Liver (tissue), 9 donors: Measurements from ENCODE around the gene SERPINA5. TPM values are rescaled to one million over a fixed set of nuclear protein-coding genes. Genes with fewer than 3 reads are reported as not detected.
"Not testable (repeated sequence)": the region's sequence is repeated elsewhere in the genome, so short reads cannot be mapped to it uniquely, and the experiment has no call there.

ENCODE experiments used
- DNase-seq: peaks from one replicate; pipeline ENCODE4 v3.0.0-alpha.2; 2017; ENCODE audit warnings: low spot score
- H3K27ac ChIP-seq, 2 donors: one replicate each; pipeline ENCODE4 v1.7.0; 2013; ENCODE audit warnings: inconsistent platforms in 2 of 2, low read length in 2 of 2, control low read depth in 1 of 2, low read depth in 1 of 2, mild to moderate bottlenecking in 1 of 2
- H3K27me3 ChIP-seq, 4 donors: one replicate each; pipeline versions ENCODE4 v1.6.1 to v1.7.0; 2013; ENCODE audit warnings: low read length in 3 of 4, inconsistent platforms in 1 of 4, mild to moderate bottlenecking in 1 of 4, moderate library complexity in 1 of 4; ENCODE audit not compliant: control insufficient read depth in 4 of 4, insufficient read depth in 4 of 4
- H3K36me3 ChIP-seq, 4 donors: one replicate each; pipeline versions ENCODE4 v1.6.1 to v1.7.0; 2013; ENCODE audit warnings: low read length in 3 of 4, mild to moderate bottlenecking in 3 of 4, low read depth in 1 of 4, moderate library complexity in 1 of 4; ENCODE audit not compliant: control insufficient read depth in 4 of 4, insufficient read depth in 3 of 4
- H3K4me1 ChIP-seq, 4 donors: one replicate each; pipeline versions ENCODE4 v1.6.1 to v1.7.0; 2013; ENCODE audit warnings: low read length in 3 of 4, mild to moderate bottlenecking in 3 of 4, moderate library complexity in 1 of 4; ENCODE audit not compliant: control insufficient read depth in 4 of 4, insufficient read depth in 4 of 4
- H3K4me3 ChIP-seq, 3 donors: one replicate each; pipeline versions ENCODE4 v1.6.1 to v1.7.0; 2013; ENCODE audit warnings: low read length in 3 of 3, control low read depth in 1 of 3, low read depth in 1 of 3, mild to moderate bottlenecking in 1 of 3
- H3K9ac ChIP-seq, 2 donors: one replicate each; pipeline ENCODE4 v1.7.0; 2013; ENCODE audit warnings: low read length in 2 of 2, mild to moderate bottlenecking in 2 of 2, moderate library complexity in 2 of 2, control low read depth in 1 of 2, low read depth in 1 of 2
- H3K9me3 ChIP-seq, 4 donors: one replicate each; pipeline versions ENCODE4 v1.6.1 to v1.7.0; 2013; ENCODE audit warnings: low read length in 3 of 4; ENCODE audit not compliant: control insufficient read depth in 4 of 4
- CTCF ChIP-seq: fragments of 150-350 bp; IDR thresholded peaks from 2 replicates; pipeline ENCODE4 v1.5.1; 2017; ENCODE audit warnings: improper control_type of control experiment, low read depth, low read length; ENCODE audit not compliant: missing input control
- EGR1 ChIP-seq, 2 donors: IDR thresholded peaks; 2 replicates each; pipeline ENCODE4 v1.6.1; 2016 to 2018; ENCODE audit warnings: antibody characterized with exemption in 2 of 2, low read depth in 2 of 2
- GABPA ChIP-seq, 2 donors: IDR thresholded peaks in 1 of 2; conservative IDR thresholded peaks in 1 of 2; 2 replicates each; pipeline ENCODE4 v1.6.1; 2016; ENCODE audit warnings: antibody characterized with exemption in 2 of 2, mild to moderate bottlenecking in 1 of 2, moderate library complexity in 1 of 2
- HNF4A ChIP-seq, 2 donors: conservative IDR thresholded peaks; 2 replicates each; pipeline ENCODE4 v1.6.1; 2016; ENCODE audit warnings: antibody characterized with exemption in 2 of 2, mild to moderate bottlenecking in 2 of 2
- JUND ChIP-seq, 2 donors: IDR thresholded peaks; 2 replicates each; pipeline ENCODE4 v1.6.1; 2016; ENCODE audit warnings: antibody characterized with exemption in 2 of 2
- NR2F2 ChIP-seq: IDR thresholded peaks from 2 replicates; pipeline ENCODE4 v1.6.1; 2016; ENCODE audit warnings: antibody characterized with exemption
- RAD21 ChIP-seq, 2 donors: IDR thresholded peaks; 2 replicates each; pipeline ENCODE4 v1.6.1; 2016; ENCODE audit warnings: antibody characterized with exemption in 2 of 2, mild to moderate bottlenecking in 2 of 2
- RXRA ChIP-seq, 2 donors: IDR thresholded peaks; 2 replicates each; pipeline ENCODE4 v1.6.1; 2017 to 2018; ENCODE audit warnings: antibody characterized with exemption in 2 of 2, mild to moderate bottlenecking in 1 of 2
- ZBTB33 ChIP-seq: IDR thresholded peaks from 2 replicates; pipeline ENCODE4 v1.6.1; 2016; ENCODE audit warnings: antibody characterized with exemption
- WGBS: extraction: QIAGEN DNeasy Blood & Tissue Kit; methylation state at CpG from one replicate; pipeline ENCODE4 v1.1.7; 2013; 5-methylcytosine and 5-hydroxymethylcytosine counted together
- polyA plus RNA-seq, 2 donors: library from polyadenylated mRNA; stranded (reverse) in 1 of 2; unstranded in 1 of 2; fragments of 200-250 nt in 1 of 2; fragments of >200 nt in 1 of 2; fragmentation: Nextera tagmentation in 1 of 2; extraction: Ambion mirVana in 1 of 2; gene quantifications; one replicate each; pipeline versions ENCODE4 v1.2.1 to v1.2.3, GENCODE V29; 2013 to 2015
- total RNA-seq, 2 donors: library from RNA; depleted of rRNA; stranded (reverse); fragments of >200 nt; gene quantifications; one replicate each; pipeline ENCODE4 v1.2.3, GENCODE V29; 2014
- TF ChIP-seq, protein P1 (sequence below): IDR thresholded peaks from 2 replicates; pipeline ENCODE4 v1.6.1; 2016; ENCODE audit warnings: antibody characterized with exemption, mild to moderate bottlenecking
- donor health status: healthy.
- donor health status: healthy.
- donor health status: healthy.
- donor health status: healthy.
- donor health status: healthy.

The SERPINA5 gene
- total and polyA plus RNA-seq, 4 donors = 37.0 to 250 (median 84.0) TPM

GRCh38 chr14:94575730-94576585 lies 5.3 kb upstream of the SERPINA5 start:
- Histone ChIP-seq H3K9ac (no peak overlapping the region), H3K36me3 (no peaks in the 10 kb centered on the region), H3K4me1 (peaks cover 28 to 59% (median 51%) of the 10 kb centered on the region in 4 donors), H3K27me3 (no peaks in the 10 kb centered on the region), H3K27ac (no peak overlapping the region), H3K4me3 (no peak overlapping the region), H3K9me3 (no peaks in the 10 kb centered on the region)
- WGBS = 54% methylated on average over 5 of the region's 5 CpGs
- no peak for DNase-seq
- TF ChIP-seq EGR1 (IDR thresholded peaks at IDR 0.05; ENCODE audit: low read depth in 2 of 2) (no peak), GABPA (IDR thresholded peaks at IDR 0.05 in 1 of 2, conservative IDR thresholded peaks at IDR 0.05 in 1 of 2) (no peak), JUND (IDR thresholded peaks at IDR 0.05) (no peak), CTCF (peak; percentile 45), ZBTB33 (no peak), HNF4A (conservative IDR thresholded peaks at IDR 0.05) (peak in 1 of 2 donors; percentile 34), RAD21 (IDR thresholded peaks at IDR 0.05) (peak in 1 of 2 donors; percentile 86), RXRA (IDR thresholded peaks at IDR 0.05) (peak in 1 of 2 donors; percentile 39)

GRCh38 chr14:94577472-94577871 lies 3.8 kb upstream of the SERPINA5 start:
- H3K4me3 ChIP-seq, H3K27ac ChIP-seq, H3K9me3 ChIP-seq, H3K27me3 ChIP-seq, H3K36me3 ChIP-seq, DNase-seq, H3K9ac ChIP-seq: not testable (repeated sequence)
- peaks cover 19 to 56% (median 44%) of the 10 kb centered on the region in 4 donors for H3K4me1 ChIP-seq

- Histone ChIP-seq H3K9ac (no peak overlapping the region), H3K27ac (no peak overlapping the region), H3K4me3 (no peak overlapping the region), H3K36me3 (no peaks in the 10 kb centered on the region), H3K9me3 (no peaks in the 10 kb centered on the region), H3K4me1 (peaks cover 20 to 56% (median 43%) of the 10 kb centered on the region in 4 donors), H3K27me3 (no peaks in the 10 kb centered on the region)
- 94% methylated on average over 6 of the region's 6 CpGs for WGBS
- no peak for DNase-seq
- TF ChIP-seq ZBTB33 = no peak
- TF ChIP-seq, protein P1, sequence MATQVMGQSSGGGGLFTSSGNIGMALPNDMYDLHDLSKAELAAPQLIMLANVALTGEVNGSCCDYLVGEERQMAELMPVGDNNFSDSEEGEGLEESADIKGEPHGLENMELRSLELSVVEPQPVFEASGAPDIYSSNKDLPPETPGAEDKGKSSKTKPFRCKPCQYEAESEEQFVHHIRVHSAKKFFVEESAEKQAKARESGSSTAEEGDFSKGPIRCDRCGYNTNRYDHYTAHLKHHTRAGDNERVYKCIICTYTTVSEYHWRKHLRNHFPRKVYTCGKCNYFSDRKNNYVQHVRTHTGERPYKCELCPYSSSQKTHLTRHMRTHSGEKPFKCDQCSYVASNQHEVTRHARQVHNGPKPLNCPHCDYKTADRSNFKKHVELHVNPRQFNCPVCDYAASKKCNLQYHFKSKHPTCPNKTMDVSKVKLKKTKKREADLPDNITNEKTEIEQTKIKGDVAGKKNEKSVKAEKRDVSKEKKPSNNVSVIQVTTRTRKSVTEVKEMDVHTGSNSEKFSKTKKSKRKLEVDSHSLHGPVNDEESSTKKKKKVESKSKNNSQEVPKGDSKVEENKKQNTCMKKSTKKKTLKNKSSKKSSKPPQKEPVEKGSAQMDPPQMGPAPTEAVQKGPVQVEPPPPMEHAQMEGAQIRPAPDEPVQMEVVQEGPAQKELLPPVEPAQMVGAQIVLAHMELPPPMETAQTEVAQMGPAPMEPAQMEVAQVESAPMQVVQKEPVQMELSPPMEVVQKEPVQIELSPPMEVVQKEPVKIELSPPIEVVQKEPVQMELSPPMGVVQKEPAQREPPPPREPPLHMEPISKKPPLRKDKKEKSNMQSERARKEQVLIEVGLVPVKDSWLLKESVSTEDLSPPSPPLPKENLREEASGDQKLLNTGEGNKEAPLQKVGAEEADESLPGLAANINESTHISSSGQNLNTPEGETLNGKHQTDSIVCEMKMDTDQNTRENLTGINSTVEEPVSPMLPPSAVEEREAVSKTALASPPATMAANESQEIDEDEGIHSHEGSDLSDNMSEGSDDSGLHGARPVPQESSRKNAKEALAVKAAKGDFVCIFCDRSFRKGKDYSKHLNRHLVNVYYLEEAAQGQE = no peak
- no peak for TF ChIP-seq NR2F2
- no peak for TF ChIP-seq RXRA (IDR thresholded peaks at IDR 0.05)
Measured at GRCh38 chr14:94578712-94579111, 2.5 kb upstream of the SERPINA5 start.
